GM21786 (cell line): ENCODE data around the gene THUMPD2.
A peak's percentile ranks its signal among the peaks of the same experiment; 100 is the strongest.
"Not testable (repeated sequence)": the region's sequence is repeated elsewhere in the genome, so short reads cannot be mapped to it uniquely, and the experiment has no call there.

Source experiments
- ATAC-seq: cut with Tn5 transposase; IDR thresholded peaks from one replicate; pipeline ENCODE4 v1.9.1; 2021; ENCODE audit not compliant: unreplicated experiment

Gene THUMPD2

GRCh38 chr2:39778775-39779340 lies at the start of gene THUMPD2:
Gene THUMPD2, minus strand, starts transcription at chr2:39779258. Its CDS starts 19 bp downstream, at chr2:39779239.
- ATAC-seq = peak; percentile 76

- no peak for ATAC-seq
Measured at GRCh38 chr2:39821871-39822270, 42.8 kb upstream of the THUMPD2 start.

DNA sequence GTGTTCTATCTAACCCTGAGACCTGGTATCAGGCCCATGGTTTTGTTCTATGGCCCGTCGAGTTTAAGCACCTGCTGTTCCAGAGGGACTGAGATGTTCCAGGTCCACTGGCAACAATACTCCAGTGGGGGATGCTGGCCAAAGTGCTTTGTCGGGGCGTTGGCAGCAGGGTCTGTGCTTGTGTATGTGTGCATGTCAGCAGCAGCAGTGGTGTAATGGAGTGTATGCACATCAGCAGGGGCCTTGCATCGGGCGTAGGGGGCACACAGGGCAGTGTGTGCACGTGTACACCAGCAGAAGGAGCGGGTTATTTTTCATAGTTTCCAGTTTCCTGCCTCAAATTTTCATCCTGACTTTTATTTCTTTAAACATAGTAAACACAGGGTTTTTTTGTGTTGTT lies 37.8 kb upstream of the THUMPD2 start:
- ATAC-seq = no peak

DNA sequence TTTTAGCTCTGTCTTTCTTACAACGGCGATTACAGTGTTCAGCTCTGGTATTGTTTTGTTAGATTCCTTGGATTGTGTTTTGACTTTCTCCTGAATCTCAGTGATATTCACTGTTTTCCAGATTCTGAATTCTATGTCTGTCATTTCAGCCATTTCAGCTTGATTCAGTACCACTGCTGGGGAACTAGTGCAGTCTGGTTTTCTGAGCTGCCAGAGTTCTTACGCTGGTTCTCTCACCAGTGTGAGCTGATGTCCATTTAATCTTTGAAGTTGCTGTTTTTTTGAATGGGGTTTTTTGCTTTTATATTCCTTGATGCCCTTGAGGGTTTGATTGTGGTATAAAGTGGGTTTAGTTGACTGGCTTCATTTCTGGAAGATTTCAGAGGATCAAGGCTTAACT lies 37.4 kb upstream of the THUMPD2 start:
- ATAC-seq = no peak

DNA sequence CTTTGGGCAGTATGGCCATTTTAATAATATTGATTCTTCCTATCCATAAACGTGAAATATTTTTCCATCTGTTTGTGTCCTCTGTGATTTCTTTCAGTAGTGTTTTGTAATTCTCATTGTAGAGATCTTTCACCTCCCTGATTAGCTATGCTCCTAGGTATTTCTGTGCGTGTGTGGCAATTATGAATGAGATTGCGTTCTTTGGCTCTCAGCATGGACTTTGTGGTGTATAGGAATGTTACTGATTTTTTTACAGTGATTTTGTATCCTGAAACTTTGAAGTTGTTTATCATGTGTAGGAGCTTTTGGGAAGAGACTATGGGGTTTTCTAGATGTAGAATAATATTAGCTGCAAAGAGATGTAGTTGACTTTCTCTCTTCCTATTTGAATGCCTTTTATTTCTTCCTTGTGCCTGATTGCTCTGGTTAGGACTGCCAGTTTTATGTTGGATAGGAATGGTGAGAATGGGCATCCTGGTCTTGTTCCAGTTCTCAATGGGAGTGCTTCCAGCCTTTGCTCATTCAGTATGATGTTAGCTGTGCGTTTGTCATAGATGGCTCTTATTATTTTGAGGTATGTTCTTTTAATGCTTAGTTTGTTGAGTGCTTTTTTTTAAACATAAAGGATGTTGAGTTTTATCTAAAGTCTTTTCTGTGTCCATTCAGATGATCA lies 27.0 kb upstream of the THUMPD2 start:
- ATAC-seq = no peak

GRCh38 chr2:39803839-39804238 lies 24.8 kb upstream of the THUMPD2 start:
- no peak for ATAC-seq

GRCh38 chr2:39800752-39801151 lies 21.7 kb upstream of the THUMPD2 start:
- ATAC-seq = no peak

- no peak for ATAC-seq
Measured at GRCh38 chr2:39796134-39796533, 17.1 kb upstream of the THUMPD2 start.

DNA sequence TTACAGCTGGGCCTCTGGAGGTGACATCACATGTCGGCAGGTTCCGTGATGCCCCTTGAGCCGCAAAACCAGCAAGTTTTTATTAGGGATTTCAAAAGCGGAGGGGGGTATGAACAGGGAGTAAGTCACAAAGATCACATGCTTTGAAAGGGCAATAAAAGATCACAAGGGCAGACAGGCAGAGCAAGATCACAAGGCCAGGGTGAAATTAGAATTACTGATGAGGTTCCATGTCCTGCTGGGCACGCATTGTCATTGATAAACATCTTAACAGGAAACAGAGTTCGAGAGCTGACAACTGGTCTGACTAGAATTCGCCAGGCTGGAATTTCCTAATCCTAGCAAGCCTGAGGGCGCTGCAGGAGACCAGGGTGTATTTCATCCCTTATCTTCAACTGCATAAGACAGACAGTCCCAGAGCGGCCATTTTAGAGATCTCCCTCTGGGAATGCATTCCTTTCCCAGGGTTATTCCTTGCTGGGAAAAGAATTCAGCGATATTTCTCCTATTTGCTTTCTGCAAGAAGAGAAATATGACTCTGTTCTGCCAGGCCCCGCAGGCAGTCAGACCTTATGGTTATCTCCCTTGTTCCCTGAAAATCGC lies 11.3 kb upstream of the THUMPD2 start:
- not testable (repeated sequence) for ATAC-seq

DNA sequence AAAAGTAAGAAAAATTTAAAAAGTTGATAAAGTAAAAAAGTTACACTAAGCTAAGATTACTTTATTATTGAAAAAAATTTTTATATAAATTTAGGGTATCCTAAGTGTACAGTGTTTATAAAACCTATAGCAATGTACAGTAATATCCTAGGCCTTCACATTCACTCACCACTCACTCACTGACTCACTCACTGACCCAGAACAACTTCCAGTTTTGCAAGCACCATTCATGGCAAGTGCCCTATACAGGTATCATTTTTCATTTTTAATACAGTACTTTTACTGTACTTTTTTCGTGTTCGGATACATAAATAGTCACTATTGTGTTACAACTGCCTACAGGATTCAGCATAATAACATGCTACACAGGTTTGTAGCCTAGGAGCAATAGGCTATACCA lies 8.9 kb upstream of the THUMPD2 start:
- ATAC-seq = no peak

- no peak for ATAC-seq
Measured at GRCh38 chr2:39786761-39787522, 7.9 kb upstream of the THUMPD2 start.

- no peak for ATAC-seq
Measured at GRCh38 chr2:39782591-39782990, 3.5 kb upstream of the THUMPD2 start.

GRCh38 chr2:39781697-39782096 lies 2.6 kb upstream of the THUMPD2 start:
- ATAC-seq = no peak

DNA sequence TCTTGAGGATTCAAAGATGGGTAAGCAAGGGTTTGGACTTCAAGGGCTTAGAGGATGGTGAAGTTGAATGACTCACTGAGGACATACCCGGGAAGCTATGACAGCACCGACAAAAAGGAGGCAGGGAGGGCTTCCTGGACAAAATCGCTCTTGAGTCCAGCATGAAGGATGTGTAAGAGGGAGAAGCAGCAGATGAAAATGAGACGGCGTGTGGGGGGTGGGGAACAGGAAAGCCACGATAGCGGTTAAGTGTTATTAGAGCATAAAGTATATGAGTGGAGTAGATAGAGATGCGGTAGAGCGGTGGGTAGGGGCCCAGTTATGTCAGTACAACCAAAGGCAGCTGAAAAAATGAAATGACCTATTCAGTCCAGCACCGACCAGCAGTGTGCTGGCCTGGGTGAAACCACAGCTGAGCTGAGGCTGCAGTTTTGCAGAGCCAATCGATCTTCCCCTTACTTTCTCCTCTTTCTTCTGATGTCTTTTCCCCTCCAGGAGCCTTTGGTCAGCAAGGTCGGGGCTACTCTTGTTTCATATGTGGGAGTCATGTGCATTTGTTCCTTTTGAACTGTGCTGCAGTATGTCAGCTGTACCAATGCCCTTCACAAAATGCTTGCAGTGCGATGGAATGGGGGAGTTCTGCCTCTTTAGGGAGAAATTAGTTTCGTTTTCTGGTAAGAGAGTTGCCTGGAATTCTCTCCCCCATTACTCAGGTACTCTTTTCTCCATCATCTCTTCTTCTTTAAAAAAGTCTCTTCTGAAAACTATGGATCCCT lies 2.0 kb upstream of the THUMPD2 start:
- ATAC-seq = no peak

DNA sequence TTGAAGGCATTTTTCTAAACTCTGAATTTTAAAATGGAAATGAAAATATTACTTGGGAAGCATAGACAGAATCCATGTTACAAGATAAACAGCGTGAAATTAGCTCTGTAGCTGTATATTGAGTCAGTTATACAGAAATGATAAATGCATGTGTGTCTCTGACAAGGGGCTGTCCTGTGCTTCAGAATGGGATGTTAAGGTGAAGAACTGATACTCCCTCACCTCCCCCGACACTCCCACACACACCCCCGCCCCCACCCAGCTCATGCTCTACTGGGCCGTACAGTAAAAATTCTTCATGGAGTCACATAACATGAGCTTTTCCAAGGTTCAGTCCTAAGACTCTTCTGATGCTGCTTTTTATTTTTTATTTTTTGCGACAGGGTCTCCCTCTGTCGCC lies 869 bp upstream of the THUMPD2 start:
- no peak for ATAC-seq

DNA sequence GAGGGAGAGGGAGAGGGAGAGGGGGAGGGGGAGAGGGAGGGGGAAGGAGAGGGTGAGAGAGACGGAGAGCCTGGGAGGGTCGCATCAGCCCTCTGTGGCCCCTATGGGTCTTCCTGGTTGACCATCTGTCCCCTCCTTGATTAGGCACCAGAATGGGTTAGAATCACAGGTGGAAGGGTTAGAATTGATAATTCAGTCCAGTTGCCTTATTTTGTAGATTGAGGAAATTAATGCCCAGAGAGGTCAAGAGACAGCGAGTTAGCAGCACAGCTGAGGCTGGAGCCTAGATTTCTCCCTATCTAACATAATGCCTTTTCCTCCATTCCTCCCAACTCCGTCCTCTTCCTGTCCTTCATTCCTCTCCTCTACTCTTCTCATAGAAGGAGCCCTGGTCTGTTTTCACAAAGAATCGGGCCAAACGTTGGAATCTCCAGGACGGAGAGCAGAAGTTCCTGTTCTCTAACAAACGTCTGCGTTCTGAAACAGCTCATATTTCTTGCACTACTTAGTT lies 338 bp upstream of the THUMPD2 start:
- no peak for ATAC-seq

DNA sequence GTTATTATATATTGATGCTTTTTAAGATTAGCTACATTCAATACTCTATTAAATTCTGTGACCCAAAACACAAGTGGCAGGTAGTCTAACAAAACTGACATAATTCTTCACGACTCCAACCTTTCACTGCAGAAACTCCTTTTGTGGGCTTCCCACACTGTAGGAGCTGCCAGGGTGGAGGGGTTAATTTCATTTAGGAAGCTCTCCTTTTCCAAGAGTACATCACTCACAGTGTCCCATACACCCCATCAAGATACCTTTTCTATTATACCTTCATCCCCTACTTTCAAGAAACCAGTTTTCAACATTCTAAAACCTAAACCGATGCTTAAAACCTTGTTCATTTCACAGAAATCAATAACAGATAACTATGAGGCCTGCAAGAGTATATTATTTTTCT lies 825 bp downstream of the THUMPD2 start:
- no peak for ATAC-seq

DNA sequence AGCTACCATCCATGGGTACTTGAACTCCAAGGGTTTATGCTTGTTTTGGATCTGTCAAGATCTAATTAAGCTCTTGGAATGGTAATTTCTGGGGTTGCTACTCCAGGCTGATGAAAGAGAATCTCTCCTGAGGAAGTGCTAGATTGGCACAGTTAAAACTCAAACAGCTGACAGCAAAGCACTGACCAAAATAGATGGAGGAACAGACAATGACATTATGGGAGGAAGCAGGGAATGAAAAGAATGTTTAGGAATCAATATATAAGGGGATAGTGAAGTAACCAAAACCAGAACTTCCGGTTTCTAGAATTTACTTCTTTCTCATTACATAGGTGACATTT lies 6.3 kb downstream of the THUMPD2 start:
- ATAC-seq = no peak

DNA sequence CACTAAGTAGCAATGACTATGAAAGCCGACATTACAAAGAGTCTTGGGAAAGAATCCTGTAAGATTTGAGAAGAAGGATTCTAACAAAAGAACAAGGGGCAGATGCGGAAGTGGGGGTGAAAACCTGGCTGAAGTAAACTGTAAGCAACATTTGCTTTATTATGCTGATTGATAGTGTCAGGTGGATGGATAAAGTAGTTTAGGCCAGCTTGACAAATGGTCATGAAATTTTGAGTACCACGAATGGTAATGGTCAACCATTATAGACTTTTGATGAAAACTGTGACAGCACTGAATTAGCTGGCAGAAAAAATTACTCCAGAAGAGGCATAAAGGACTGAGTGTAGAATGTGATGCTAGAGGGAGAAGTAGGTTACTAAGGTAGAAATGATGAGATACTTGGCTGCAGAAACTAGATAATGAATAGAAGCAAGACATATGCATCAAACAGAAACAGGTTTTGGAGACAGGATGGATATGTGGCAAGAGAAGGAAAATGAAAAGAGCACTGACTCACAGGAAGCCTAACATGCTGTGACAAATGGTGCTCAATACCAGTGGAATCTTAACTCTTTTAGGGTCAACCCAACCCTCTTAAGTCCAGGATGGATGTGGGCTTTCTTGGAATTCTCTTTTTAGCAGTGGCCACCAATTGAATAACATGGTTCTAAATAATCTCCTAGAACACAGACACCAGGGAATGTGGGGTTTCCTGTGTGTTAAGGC lies 6.8 kb downstream of the THUMPD2 start:
- no peak for ATAC-seq

GRCh38 chr2:39762448-39762847 lies 16.6 kb downstream of the THUMPD2 start:
- no peak for ATAC-seq
